Epithelial cell of proximal tubule (primary cell): Measurements from ENCODE around the gene ZNF692. TPM values are rescaled to one million over a fixed set of nuclear protein-coding genes. Genes with fewer than 3 reads are reported as not detected.
"Not testable (repeated sequence)": the region's sequence is repeated elsewhere in the genome, so short reads cannot be mapped to it uniquely, and the experiment has no call there.

Source experiments
- DNase-seq: peaks from one replicate; pipeline ENCODE4 v3.0.0-alpha.2; 2011; ENCODE audit warnings: low read depth
- H3K4me3 ChIP-seq: 2 replicates; pipeline ENCODE4 v1.5.1; 2011; ENCODE audit warnings: low read depth, mild to moderate bottlenecking, low read length
- CTCF ChIP-seq: conservative IDR thresholded peaks from 2 replicates; pipeline ENCODE4 v1.5.1; 2012; ENCODE audit warnings: low read depth, mild to moderate bottlenecking, low read length
- total RNA-seq: library from RNA; depleted of rRNA; stranded (reverse); fragments of >200 nt; gene quantifications from 2 replicates; pipeline ENCODE4 v1.2.3, GENCODE V29; 2015

Gene ZNF692
- total RNA-seq, 1 donor from 2014 or later, result 35.7 TPM

DNA sequence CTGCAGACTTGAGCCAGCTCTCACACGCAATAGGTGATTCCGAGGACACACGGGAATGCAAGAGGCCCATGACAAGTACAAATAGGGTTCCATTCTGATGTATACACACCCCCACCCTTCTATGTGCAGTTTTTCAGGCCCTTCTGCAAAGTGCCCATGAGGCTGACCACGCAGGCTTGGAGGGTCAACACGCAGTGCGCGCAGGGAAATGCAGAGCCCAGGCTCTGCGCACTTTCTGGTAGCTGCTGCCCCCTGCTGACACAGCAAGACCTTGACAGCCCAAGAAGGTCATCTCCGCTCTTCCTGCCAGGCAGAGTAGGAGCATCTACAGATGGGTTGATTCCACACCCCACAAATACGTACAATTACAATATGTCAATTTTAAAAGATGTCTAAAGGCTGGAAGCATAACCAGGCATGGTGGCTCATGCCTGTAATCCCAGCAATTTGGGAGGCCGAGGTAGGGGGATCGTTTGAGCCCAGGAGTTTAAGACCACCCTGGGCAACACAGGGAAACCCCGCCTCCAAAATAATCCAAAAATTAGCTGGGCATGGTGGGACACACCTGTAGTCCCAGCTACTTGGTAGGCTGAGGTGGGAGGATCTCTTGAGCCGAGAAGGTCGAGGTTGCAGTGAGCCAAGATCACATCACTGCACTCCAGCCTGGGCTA, 51.7 kb downstream of the ZNF692 start:
- DNase-seq, result no peak
- peak; percentile 96 for TF ChIP-seq CTCF

DNA sequence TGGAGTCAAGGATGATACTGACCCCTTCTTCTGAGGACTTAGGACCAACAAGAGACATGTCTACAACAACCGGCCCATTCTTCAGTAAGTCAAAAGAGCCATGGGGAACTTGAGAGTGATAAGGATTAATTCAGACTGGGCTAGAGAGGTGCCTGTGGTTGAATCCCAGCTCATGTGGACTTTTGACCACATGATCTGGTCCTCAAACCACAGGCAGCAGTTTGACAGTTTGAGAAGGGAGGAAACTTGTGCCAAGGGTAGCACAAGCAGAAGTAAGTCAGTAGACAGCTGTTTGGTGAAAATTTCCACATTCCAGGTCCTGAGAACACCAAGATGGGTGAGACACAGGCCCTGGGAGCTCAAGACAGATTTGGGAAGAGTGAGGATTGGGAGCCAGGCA, 53.0 kb downstream of the ZNF692 start:
- TF ChIP-seq CTCF, result no peak
- no peak overlapping the region for H3K4me3 ChIP-seq
- no peak for DNase-seq

More for the DNA sequence above, 51.7 kb downstream of the ZNF692 start:
- H3K4me3 ChIP-seq, result no peak overlapping the region

DNA sequence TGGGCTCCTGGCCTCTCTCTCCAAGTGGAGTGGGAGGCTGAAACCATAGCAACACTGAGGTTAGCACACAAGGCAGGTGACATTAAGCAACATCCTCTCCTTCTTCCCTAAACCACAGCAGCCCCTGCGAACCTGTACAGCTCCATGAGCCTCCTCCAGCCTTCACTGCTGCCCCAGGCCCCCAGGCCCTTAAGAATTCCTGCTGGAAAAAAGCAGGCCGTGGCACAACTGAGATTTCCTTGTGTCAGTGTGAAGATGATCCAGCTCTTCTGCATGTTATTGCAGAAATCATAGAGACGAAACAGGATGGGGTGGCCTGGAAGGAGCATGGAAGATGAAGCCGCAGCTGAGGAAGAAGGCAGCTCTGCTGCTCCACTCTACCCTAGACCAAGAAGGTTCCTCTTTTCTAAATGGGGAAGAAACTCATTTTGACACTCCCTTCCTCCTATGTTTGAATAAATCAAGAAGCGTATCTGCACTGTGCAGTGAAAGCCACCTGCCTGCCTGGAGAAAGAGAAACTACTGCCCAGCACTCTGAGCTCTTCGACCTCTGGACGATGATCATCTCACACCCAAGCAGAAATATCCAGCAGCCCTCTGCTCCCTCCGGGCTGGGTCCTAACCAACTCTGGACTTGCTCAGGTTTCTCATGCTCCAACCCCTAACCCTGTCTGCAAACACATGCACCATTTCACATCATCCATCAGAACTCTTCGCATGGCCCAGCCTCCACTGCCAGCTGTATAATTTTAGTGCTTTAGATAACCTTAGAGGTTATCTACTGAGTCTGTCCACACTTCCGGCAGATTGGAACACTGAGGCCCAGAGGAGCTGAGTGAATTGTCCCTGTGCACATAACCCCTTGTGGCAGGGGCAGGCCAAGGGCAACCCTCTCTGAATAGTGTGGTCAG, 53.9 kb downstream of the ZNF692 start:
- H3K4me3 ChIP-seq, result no peak overlapping the region
- no peak for DNase-seq
- TF ChIP-seq CTCF, result no peak

GRCh38 chr1:248803501-248803900, 55.4 kb downstream of the ZNF692 start:
- not testable (repeated sequence) for DNase-seq, H3K4me3 ChIP-seq

DNA sequence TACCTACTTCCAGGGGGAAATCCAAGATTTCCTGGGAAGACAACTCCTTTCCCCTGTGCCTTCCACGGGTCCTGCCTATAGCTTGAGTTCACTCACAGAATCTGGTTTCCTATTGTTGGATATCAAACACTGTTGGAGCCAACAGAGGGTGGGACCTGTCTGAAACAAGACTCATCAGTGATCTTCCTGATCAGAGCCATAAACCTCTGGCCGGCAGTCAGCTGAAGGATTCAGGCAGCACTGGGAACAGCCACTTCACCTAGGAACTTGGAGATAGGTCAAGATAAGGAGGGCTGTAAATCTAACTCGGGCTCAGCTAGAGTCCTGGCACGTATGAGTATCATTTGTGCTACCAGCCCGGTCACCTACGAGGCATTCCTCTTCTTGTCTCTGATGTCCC, 56.4 kb downstream of the ZNF692 start:
- H3K4me3 ChIP-seq, result no peak overlapping the region
- no peak for TF ChIP-seq CTCF
- no peak for DNase-seq

DNA sequence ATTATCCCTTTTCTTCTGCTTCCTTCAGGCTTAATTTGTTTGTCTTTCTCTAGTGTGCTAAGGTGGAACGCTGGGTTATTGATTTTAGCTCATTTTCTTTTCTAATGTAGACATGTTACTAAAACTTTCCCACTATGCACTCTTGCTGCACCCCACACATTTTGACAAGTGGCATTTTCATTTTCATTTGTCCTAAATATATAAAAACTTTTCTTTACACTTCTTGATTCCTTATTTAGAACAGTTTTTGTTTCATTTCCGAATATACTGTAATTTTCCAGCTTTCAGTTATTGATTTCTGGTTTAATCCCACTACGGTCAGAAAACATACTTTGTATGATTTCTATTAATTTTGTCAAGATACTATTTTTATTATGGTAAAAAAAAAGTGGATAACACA, 58.4 kb downstream of the ZNF692 start:
- H3K4me3 ChIP-seq, result no peak overlapping the region
- DNase-seq, result no peak
- no peak for TF ChIP-seq CTCF

Other genes with a start within 250 kb of the ZNF692 start
- gene OR2T11, start 224.0 kb downstream of the ZNF692 start, total RNA-seq, result not detected in 2 replicates
- not detected in 2 replicates for gene OR2T35, start 213.8 kb downstream of the ZNF692 start, total RNA-seq
- not detected in 2 replicates for gene OR2T27, start 203.6 kb downstream of the ZNF692 start, total RNA-seq
- gene OR14I1, start 156.3 kb downstream of the ZNF692 start, total RNA-seq, result not detected in 2 replicates
- not detected in 2 replicates for gene LYPD8, start 103.3 kb downstream of the ZNF692 start, total RNA-seq
- gene SH3BP5L, start 33.2 kb downstream of the ZNF692 start, total RNA-seq, result 23.5 and 25.6 TPM in 2 replicates
- 26.1 and 32.6 TPM in 2 replicates for gene ZNF672, start 20.9 kb downstream of the ZNF692 start, total RNA-seq
- gene PGBD2, start 47.1 kb upstream of the ZNF692 start, total RNA-seq, result 2.3 and 2.7 TPM in 2 replicates